ENCODE results near the gene SLC22A7. TPM values are rescaled to one million over a fixed set of nuclear protein-coding genes. Genes with fewer than 3 reads are reported as not detected.

Gene SLC22A7
- total and polyA plus RNA-seq, 2 of the 8 experiments (the other 6 are each of a cell fraction or from before 2014, with no cell fraction given) = not detected

DNA sequence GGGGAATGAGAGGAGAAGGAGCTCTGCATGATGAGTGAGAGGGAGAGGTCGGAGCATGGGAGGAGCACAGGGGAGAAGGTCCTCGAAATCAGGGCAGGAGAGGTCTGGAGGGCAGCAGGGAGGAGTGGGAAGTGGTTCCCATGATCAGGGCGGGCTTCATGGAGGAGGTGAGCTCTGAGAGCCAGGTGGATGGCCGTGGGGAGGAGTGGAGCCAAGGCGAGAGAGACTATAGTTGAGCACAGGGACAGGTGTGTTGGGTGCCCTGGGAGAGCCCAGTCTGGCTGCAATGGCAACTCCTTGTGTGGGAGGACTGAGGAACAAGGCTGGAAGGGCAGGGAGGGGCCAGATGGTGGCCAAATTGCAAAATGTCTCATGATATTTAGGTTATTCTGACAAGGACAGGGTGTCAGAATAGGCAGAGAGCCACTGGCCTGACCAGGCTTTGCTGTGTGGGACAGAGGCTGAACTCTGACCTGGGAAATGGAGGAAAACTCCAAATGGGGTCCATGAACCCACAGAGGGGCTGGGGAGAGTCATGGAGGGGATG, 33.4 kb upstream of the SLC22A7 start (continued):
- TF ChIP-seq TBP (IDR thresholded peaks at IDR 0.05; ENCODE audit: low read depth, low read length) (no peak), ZNF274 (IDR thresholded peaks at IDR 0.05; ENCODE audit: borderline replicate concordance, extremely low read depth, low read length) (no peak), SIRT6 (IDR thresholded peaks at IDR 0.05; ENCODE audit: low read length) (no peak), SP1 (IDR thresholded peaks at IDR 0.05; ENCODE audit: low read depth, low read length) (no peak), NRF1 (IDR thresholded peaks at IDR 0.05; ENCODE audit: low read depth, low read length) (no peak), RXRA (IDR thresholded peaks at IDR 0.05; ENCODE audit: insufficient read depth, low read depth, low read length) (no peak)
